CD4-positive, alpha-beta T cell treated with Interleukin-2 at 100 ng/mL for 4 hours (primary cell): ENCODE results near the gene EEF1AKMT1.
"Not testable (repeated sequence)": the region's sequence is repeated elsewhere in the genome, so short reads cannot be mapped to it uniquely, and the experiment has no call there.

ENCODE experiments used
- DNase-seq: peaks from one replicate; pipeline ENCODE4 v3.0.0-alpha.2; 2020; ENCODE audit warnings: low spot score

EEF1AKMT1 gene

GRCh38 chr13:20776751-20777150 is 3.0 kb upstream of the EEF1AKMT1 start:
- DNase-seq = no peak

GRCh38 chr13:20775961-20776360 is 2.2 kb upstream of the EEF1AKMT1 start:
- no peak for DNase-seq

GRCh38 chr13:20774746-20775145 is 985 bp upstream of the EEF1AKMT1 start:
- DNase-seq = no peak

- no peak for DNase-seq
These were observed 1.2 kb downstream of the EEF1AKMT1 start for GRCh38 chr13:20772401-20773131.

- no peak for DNase-seq
These were observed 3.9 kb downstream of the EEF1AKMT1 start for GRCh38 chr13:20769834-20770233.

GRCh38 chr13:20769091-20769490 is 4.7 kb downstream of the EEF1AKMT1 start:
- DNase-seq = no peak

GRCh38 chr13:20767309-20767943 is 6.3 kb downstream of the EEF1AKMT1 start:
- DNase-seq = no peak

GRCh38 chr13:20760872-20761271 is 12.9 kb downstream of the EEF1AKMT1 start:
- DNase-seq = no peak

GRCh38 chr13:20754009-20754408 is 19.8 kb downstream of the EEF1AKMT1 start:
- DNase-seq = no peak

GRCh38 chr13:20749377-20749776 is 24.4 kb downstream of the EEF1AKMT1 start:
- DNase-seq = no peak

GRCh38 chr13:20743830-20744404 is 29.8 kb downstream of the EEF1AKMT1 start:
- not testable (repeated sequence) for DNase-seq

GRCh38 chr13:20740021-20740420 is 33.7 kb downstream of the EEF1AKMT1 start:
- no peak for DNase-seq

GRCh38 chr13:20738616-20739015 is 35.1 kb downstream of the EEF1AKMT1 start:
- no peak for DNase-seq

GRCh38 chr13:20729633-20730585 is 43.9 kb downstream of the EEF1AKMT1 start:
- DNase-seq = no peak

GRCh38 chr13:20728579-20729311 is 45.0 kb downstream of the EEF1AKMT1 start:
- DNase-seq = no peak

GRCh38 chr13:20727856-20728255 is 45.9 kb downstream of the EEF1AKMT1 start:
- no peak for DNase-seq

GRCh38 chr13:20721454-20722357 is 52.1 kb downstream of the EEF1AKMT1 start:
- no peak for DNase-seq

GRCh38 chr13:20721058-20721453 is 52.7 kb downstream of the EEF1AKMT1 start:
- no peak for DNase-seq

GRCh38 chr13:20720499-20720898 is 53.3 kb downstream of the EEF1AKMT1 start:
- DNase-seq = no peak

GRCh38 chr13:20719783-20720182 is 54.0 kb downstream of the EEF1AKMT1 start:
- no peak for DNase-seq
